Tibial nerve (tissue), 4 donors: ENCODE results near the gene SPI1.

Experiments used
- CTCF ChIP-seq, 5 experiments: fragments of 200-600 bp in 3 of 5; fragments of 450-650 bp in 2 of 5; sonication (generic) in 3 of 5; IDR thresholded peaks; one replicate each; pipeline ENCODE4 v1.5.1; 2016 to 2019; ENCODE audit warnings: antibody characterized with exemption in 5 of 5, mild to moderate bottlenecking in 3 of 5, moderate library complexity in 2 of 5
- EP300 ChIP-seq, 2 donors: sonication (generic); formaldehyde crosslinking; IDR thresholded peaks; one replicate each; pipeline ENCODE4 v1.6.1; 2017; ENCODE audit warnings: antibody characterized with exemption in 2 of 2, mild to moderate bottlenecking in 1 of 2
- POLR2A ChIP-seq, 2 donors: fragments of 450-650 bp; IDR thresholded peaks; one replicate each; pipeline ENCODE4 v1.6.1; 2017; ENCODE audit warnings: antibody characterized with exemption in 2 of 2, mild to moderate bottlenecking in 2 of 2, moderate library complexity in 2 of 2

GRCh38 chr11:47369676-47370075 lies 8.7 kb downstream of the SPI1 start:
- TF ChIP-seq POLR2A (IDR thresholded peaks at IDR 0.05) (no peak), CTCF (IDR thresholded peaks at IDR 0.05) (no peak), EP300 (IDR thresholded peaks at IDR 0.05) (no peak)
